Measurements from ENCODE around the gene ALDH1L1. TPM values are rescaled to one million over a fixed set of nuclear protein-coding genes. Genes with fewer than 3 reads are reported as not detected.

The ALDH1L1 gene
- not detected in 2 replicates for total RNA-seq (2014; rRNA removed; shearing (Covaris generic); ENCODE audit: low replicate concordance)

DNA sequence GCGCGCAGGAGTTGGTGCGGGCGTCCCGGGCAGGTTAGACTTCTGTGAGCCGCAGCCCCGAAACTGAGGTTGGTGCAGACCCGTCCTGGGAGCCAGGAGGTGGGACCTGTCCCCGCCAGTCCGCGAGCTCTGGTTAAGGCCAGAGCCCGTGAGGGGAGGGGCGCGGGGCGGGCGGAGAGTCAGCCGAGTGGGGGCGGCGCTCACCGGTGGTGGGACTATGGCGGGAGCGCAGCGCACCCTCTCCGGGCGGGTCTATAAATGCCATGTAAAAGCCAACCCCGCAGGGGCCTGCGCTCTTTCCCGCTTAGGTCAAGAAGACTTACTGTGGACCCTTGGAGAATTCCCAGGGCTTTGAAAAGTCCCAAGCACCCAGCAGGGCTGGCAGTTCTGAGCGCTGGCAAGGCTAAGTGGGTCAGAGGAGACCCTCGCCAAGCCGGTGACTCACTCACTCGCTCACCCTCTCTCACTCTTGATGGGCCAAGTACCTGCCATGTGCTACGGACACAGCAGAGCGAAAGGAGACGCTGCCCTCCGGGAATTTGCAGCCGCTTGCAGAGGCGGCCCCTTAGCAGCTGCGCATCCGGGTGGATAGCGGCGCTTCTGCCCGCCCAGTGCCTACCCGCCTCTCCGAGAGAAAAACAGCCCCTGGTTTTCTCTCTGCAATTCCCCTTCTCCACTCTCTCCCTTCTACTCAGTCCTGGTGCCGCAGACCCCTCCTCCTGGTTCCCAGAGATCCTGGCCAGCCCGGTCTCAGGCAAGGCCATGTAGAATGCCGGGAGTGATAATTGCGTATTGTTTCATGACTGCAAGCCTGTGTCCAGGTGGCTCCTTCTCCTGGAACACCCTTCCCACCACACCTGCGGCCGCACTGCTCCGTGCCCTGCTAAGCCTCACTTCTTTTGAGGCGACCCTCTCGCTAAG lies at the start of gene ALDH1L1:
TSS of gene ALDH1L1 (minus strand) at position 110 of the 921 bp plus-strand sequence. CDS start 19,607 bp downstream, outside the sequence.
- H4K20me1 ChIP-seq (ENCODE audit: insufficient read depth, low read depth, low read length) = no peaks in the 10 kb centered on the region
- H3K4me2 ChIP-seq (ENCODE audit: low read depth, low read length, poor library complexity, severe bottlenecking) = no peak within 1 kb of the TSS
- H3K36me3 ChIP-seq (ENCODE audit: insufficient read depth, low read length) = no peaks in the 10 kb centered on the region
- no peaks in the 10 kb centered on the region for H3K9me3 ChIP-seq (ENCODE audit: low read length)
- no peak within 1 kb of the TSS for H3K4me3 ChIP-seq (ENCODE audit: low read length)
- no peak for DNase-seq
- no peak within 1 kb of the TSS for H2AFZ ChIP-seq (ENCODE audit: low read length)
- H3K27me3 ChIP-seq (ENCODE audit: low read length) = no peaks in the 10 kb centered on the region
- H3K9me2 ChIP-seq (replicated peaks; ENCODE audit: insufficient read depth, low read length) = no peaks in the 10 kb centered on the region
- no peak within 1 kb of the TSS for H3K27ac ChIP-seq (ENCODE audit: low read length)
- H3K9ac ChIP-seq (ENCODE audit: low read length) = no peak within 1 kb of the TSS
- no peaks in the 10 kb centered on the region for H3K4me1 ChIP-seq (ENCODE audit: low read length)
- H3K79me2 ChIP-seq (ENCODE audit: low read length) = no peaks in the 10 kb centered on the region

GRCh38 chr3:126226374-126226773 lies 46.0 kb upstream of the ALDH1L1 start:
- no peak overlapping the region for H3K4me3 ChIP-seq (ENCODE audit: low read length)

DNA sequence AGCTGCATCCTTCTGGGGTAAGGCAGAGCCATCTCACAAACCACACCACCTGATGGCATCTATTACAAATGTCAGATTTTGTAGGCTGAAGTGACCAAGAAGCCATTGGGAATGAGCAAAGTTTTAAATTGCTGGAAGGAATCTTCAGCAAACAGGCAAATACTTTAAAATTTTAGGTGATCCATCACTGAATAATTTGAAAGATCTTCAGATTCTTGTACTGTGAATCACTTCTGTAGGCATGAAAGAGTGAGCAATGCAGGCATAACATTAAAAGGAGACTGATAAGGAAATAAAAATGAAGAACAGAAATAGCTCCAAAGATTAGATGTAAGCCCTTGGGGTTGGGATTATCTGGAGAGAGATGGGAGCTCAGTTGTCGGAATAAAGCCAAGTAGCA lies 36.0 kb upstream of the ALDH1L1 start:
- Histone ChIP-seq H3K9me3 (ENCODE audit: low read length) (no peaks in the 10 kb centered on the region), H3K27me3 (ENCODE audit: low read length) (no peaks in the 10 kb centered on the region), H2AFZ (ENCODE audit: low read length) (no peak overlapping the region), H3K27ac (ENCODE audit: low read length) (no peak overlapping the region), H3K4me2 (ENCODE audit: low read depth, low read length, poor library complexity, severe bottlenecking) (no peak overlapping the region), H3K36me3 (ENCODE audit: insufficient read depth, low read length) (no peaks in the 10 kb centered on the region), H3K9ac (ENCODE audit: low read length) (no peak overlapping the region), H3K79me2 (ENCODE audit: low read length) (no peaks in the 10 kb centered on the region), H3K4me1 (ENCODE audit: low read length) (no peaks in the 10 kb centered on the region), H3K4me3 (ENCODE audit: low read length) (no peak overlapping the region), H4K20me1 (ENCODE audit: insufficient read depth, low read depth, low read length) (no peaks in the 10 kb centered on the region), H3K9me2 (replicated peaks; ENCODE audit: insufficient read depth, low read length) (no peaks in the 10 kb centered on the region)
- DNase-seq = no peak

More at GRCh38 chr3:126226374-126226773, 46.0 kb upstream of the ALDH1L1 start:
- Histone ChIP-seq H3K4me2 (ENCODE audit: low read depth, low read length, poor library complexity, severe bottlenecking) (no peak overlapping the region), H2AFZ (ENCODE audit: low read length) (no peak overlapping the region), H4K20me1 (ENCODE audit: insufficient read depth, low read depth, low read length) (no peaks in the 10 kb centered on the region), H3K9ac (ENCODE audit: low read length) (no peak overlapping the region), H3K36me3 (ENCODE audit: insufficient read depth, low read length) (no peaks in the 10 kb centered on the region), H3K79me2 (ENCODE audit: low read length) (no peaks in the 10 kb centered on the region), H3K9me2 (replicated peaks; ENCODE audit: insufficient read depth, low read length) (no peaks in the 10 kb centered on the region), H3K4me1 (ENCODE audit: low read length) (no peaks in the 10 kb centered on the region), H3K27me3 (ENCODE audit: low read length) (no peaks in the 10 kb centered on the region), H3K27ac (ENCODE audit: low read length) (no peak overlapping the region), H3K9me3 (ENCODE audit: low read length) (no peaks in the 10 kb centered on the region)
- DNase-seq = no peak

DNA sequence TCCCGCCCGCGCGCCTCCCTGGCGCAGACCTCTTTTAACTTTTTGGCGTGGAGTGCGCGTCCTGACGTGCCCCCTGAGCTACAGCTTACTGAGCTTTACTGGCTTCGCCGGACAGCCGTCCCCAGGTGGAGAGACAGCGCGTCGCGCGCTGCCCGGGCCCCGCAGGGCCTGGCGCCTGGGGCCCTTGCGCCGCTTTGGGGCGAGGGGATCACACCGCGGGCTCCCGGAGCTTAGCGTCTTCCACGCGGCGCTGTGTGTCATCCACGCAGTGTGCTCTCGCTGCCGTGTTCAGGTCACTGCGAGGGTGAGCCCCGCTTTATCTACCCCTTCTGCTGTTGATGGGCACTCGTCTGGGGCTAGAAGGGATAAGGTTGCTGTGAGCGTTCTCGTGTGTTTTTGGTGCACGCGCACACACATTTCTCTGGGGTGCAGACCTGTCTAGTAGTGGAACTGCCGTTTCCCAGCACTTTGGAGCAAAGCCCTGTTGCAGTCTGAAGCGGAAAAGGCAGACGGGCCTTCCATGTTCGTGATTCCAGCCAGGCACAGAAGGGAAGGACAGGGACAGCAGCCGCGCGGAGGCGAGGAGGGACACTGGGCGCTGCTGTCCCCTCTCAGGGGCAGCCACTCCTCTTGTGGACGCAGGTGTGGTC lies 33.1 kb upstream of the ALDH1L1 start:
- no peaks in the 10 kb centered on the region for H4K20me1 ChIP-seq (ENCODE audit: insufficient read depth, low read depth, low read length)
- no peak overlapping the region for H3K4me3 ChIP-seq (ENCODE audit: low read length)
- no peak overlapping the region for H3K9ac ChIP-seq (ENCODE audit: low read length)
- H3K27ac ChIP-seq (ENCODE audit: low read length) = no peak overlapping the region
- no peak for DNase-seq
- no peaks in the 10 kb centered on the region for H3K27me3 ChIP-seq (ENCODE audit: low read length)
- no peaks in the 10 kb centered on the region for H3K4me1 ChIP-seq (ENCODE audit: low read length)
- no peaks in the 10 kb centered on the region for H3K9me2 ChIP-seq (replicated peaks; ENCODE audit: insufficient read depth, low read length)
- no peak overlapping the region for H2AFZ ChIP-seq (ENCODE audit: low read length)
- no peak overlapping the region for H3K4me2 ChIP-seq (ENCODE audit: low read depth, low read length, poor library complexity, severe bottlenecking)
- H3K79me2 ChIP-seq (ENCODE audit: low read length) = no peaks in the 10 kb centered on the region
- H3K9me3 ChIP-seq (ENCODE audit: low read length) = no peaks in the 10 kb centered on the region
- no peaks in the 10 kb centered on the region for H3K36me3 ChIP-seq (ENCODE audit: insufficient read depth, low read length)

GRCh38 chr3:126212620-126213378 lies 32.4 kb upstream of the ALDH1L1 start:
- H3K36me3 ChIP-seq (ENCODE audit: insufficient read depth, low read length) = no peaks in the 10 kb centered on the region
- no peaks in the 10 kb centered on the region for H3K9me3 ChIP-seq (ENCODE audit: low read length)
- H4K20me1 ChIP-seq (ENCODE audit: insufficient read depth, low read depth, low read length) = no peaks in the 10 kb centered on the region
- no peak overlapping the region for H3K4me3 ChIP-seq (ENCODE audit: low read length)
- H2AFZ ChIP-seq (ENCODE audit: low read length) = no peak overlapping the region
- no peak overlapping the region for H3K27ac ChIP-seq (ENCODE audit: low read length)
- H3K4me2 ChIP-seq (ENCODE audit: low read depth, low read length, poor library complexity, severe bottlenecking) = no peak overlapping the region
- no peak for DNase-seq
- H3K27me3 ChIP-seq (ENCODE audit: low read length) = no peaks in the 10 kb centered on the region
- H3K9ac ChIP-seq (ENCODE audit: low read length) = no peak overlapping the region
- H3K9me2 ChIP-seq (replicated peaks; ENCODE audit: insufficient read depth, low read length) = no peaks in the 10 kb centered on the region
- H3K79me2 ChIP-seq (ENCODE audit: low read length) = no peaks in the 10 kb centered on the region
- H3K4me1 ChIP-seq (ENCODE audit: low read length) = no peaks in the 10 kb centered on the region

DNA sequence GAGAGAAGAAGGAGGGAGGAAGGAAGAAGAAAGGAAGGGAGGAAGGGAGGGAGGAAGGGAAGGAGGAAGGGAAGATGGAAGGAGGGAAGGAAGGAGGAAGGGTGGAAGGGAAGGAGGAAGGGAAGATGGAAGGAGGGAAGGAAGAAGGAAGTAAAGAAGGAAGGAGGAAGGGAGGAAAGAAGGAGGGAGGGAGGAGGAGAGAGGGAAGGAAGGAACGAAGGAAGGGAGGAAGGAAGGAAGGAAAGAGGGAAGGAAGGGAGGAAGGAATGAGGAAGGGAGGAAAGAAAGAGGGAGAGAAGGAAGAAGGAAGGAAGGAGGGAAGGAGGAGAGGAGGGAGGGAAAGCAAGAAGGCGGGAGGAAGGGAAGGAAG lies 31.8 kb upstream of the ALDH1L1 start:
- Histone ChIP-seq H3K4me2 (ENCODE audit: low read depth, low read length, poor library complexity, severe bottlenecking) (no peak overlapping the region), H2AFZ (ENCODE audit: low read length) (no peak overlapping the region), H3K9ac (ENCODE audit: low read length) (no peak overlapping the region), H3K36me3 (ENCODE audit: insufficient read depth, low read length) (no peaks in the 10 kb centered on the region), H3K9me2 (replicated peaks; ENCODE audit: insufficient read depth, low read length) (no peaks in the 10 kb centered on the region), H3K4me1 (ENCODE audit: low read length) (no peaks in the 10 kb centered on the region), H4K20me1 (ENCODE audit: insufficient read depth, low read depth, low read length) (no peaks in the 10 kb centered on the region), H3K79me2 (ENCODE audit: low read length) (no peaks in the 10 kb centered on the region), H3K9me3 (ENCODE audit: low read length) (no peaks in the 10 kb centered on the region), H3K27ac (ENCODE audit: low read length) (no peak overlapping the region), H3K27me3 (ENCODE audit: low read length) (no peaks in the 10 kb centered on the region), H3K4me3 (ENCODE audit: low read length) (no peak overlapping the region)
- no peak for DNase-seq

DNA sequence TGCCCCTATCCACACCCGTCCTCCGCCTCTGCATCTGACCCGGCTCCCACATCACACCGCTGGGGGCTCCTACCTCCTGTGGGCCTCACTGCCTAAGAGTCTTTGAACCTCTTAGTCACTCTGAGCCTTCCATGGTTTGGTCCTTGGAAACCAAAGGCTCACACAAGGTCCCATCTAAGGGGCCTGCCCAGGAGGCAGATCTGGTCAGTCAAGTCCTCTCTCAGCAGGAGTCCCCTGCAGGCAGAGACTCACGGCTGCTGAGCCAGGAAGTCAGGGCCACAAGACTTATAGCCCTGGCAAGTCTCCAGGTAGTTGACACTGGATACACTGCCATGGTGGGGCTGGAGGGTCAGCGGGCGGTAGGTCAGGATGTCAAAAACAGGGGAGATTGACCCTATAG lies 31.2 kb upstream of the ALDH1L1 start:
- Histone ChIP-seq H3K4me2 (ENCODE audit: low read depth, low read length, poor library complexity, severe bottlenecking) (no peak overlapping the region), H3K4me3 (ENCODE audit: low read length) (no peak overlapping the region), H3K79me2 (ENCODE audit: low read length) (no peaks in the 10 kb centered on the region), H3K9me2 (replicated peaks; ENCODE audit: insufficient read depth, low read length) (no peaks in the 10 kb centered on the region), H3K4me1 (ENCODE audit: low read length) (no peaks in the 10 kb centered on the region), H4K20me1 (ENCODE audit: insufficient read depth, low read depth, low read length) (no peaks in the 10 kb centered on the region), H3K9me3 (ENCODE audit: low read length) (no peaks in the 10 kb centered on the region), H3K9ac (ENCODE audit: low read length) (no peak overlapping the region), H3K27me3 (ENCODE audit: low read length) (no peaks in the 10 kb centered on the region), H3K36me3 (ENCODE audit: insufficient read depth, low read length) (no peaks in the 10 kb centered on the region), H3K27ac (ENCODE audit: low read length) (no peak overlapping the region), H2AFZ (ENCODE audit: low read length) (no peak overlapping the region)
- DNase-seq = no peak

GRCh38 chr3:126210606-126211005 lies 30.2 kb upstream of the ALDH1L1 start:
- no peaks in the 10 kb centered on the region for H3K9me2 ChIP-seq (replicated peaks; ENCODE audit: insufficient read depth, low read length)
- no peaks in the 10 kb centered on the region for H3K9me3 ChIP-seq (ENCODE audit: low read length)
- DNase-seq = no peak
- no peaks in the 10 kb centered on the region for H3K27me3 ChIP-seq (ENCODE audit: low read length)
- no peak overlapping the region for H2AFZ ChIP-seq (ENCODE audit: low read length)
- no peak overlapping the region for H3K27ac ChIP-seq (ENCODE audit: low read length)
- no peak overlapping the region for H3K4me2 ChIP-seq (ENCODE audit: low read depth, low read length, poor library complexity, severe bottlenecking)
- H4K20me1 ChIP-seq (ENCODE audit: insufficient read depth, low read depth, low read length) = no peaks in the 10 kb centered on the region
- H3K9ac ChIP-seq (ENCODE audit: low read length) = no peak overlapping the region
- H3K79me2 ChIP-seq (ENCODE audit: low read length) = no peaks in the 10 kb centered on the region
- H3K36me3 ChIP-seq (ENCODE audit: insufficient read depth, low read length) = no peaks in the 10 kb centered on the region
- H3K4me1 ChIP-seq (ENCODE audit: low read length) = no peaks in the 10 kb centered on the region
- no peak overlapping the region for H3K4me3 ChIP-seq (ENCODE audit: low read length)
